NB4 (cell line): ENCODE measurements around the gene OR6B2.

Experiments used
- DNase-seq: peaks from one replicate; pipeline ENCODE4 v3.0.0; 2010; ENCODE audit warnings: low read depth
- H3K4me3 ChIP-seq: one replicate; pipeline ENCODE4 v1.5.1; 2011; ENCODE audit warnings: mild to moderate bottlenecking, low read depth, low read length, moderate library complexity
- MYC ChIP-seq: IDR thresholded peaks from 2 replicates; pipeline ENCODE4 v1.6.1; 2011; ENCODE audit warnings: low read depth, low read length
- POLR2A ChIP-seq: IDR thresholded peaks from 2 replicates; pipeline ENCODE4 v1.6.1; 2011; ENCODE audit warnings: mild to moderate bottlenecking; ENCODE audit not compliant: insufficient read length; ENCODE audit errors: extremely low read depth
- TF ChIP-seq, protein P1 (sequence below): IDR thresholded peaks from one replicate; pipeline ENCODE4 v1.5.1; 2012; ENCODE audit warnings: low read depth, low read length
- TF ChIP-seq, protein P2 (sequence below): IDR thresholded peaks from 2 replicates; pipeline ENCODE4 v1.6.1; 2011; ENCODE audit warnings: low read depth, low read length

OR6B2 gene

GRCh38 chr2:240018071-240018750 is 12.0 kb downstream of the OR6B2 start:
- DNase-seq, result no peak
- TF ChIP-seq, protein P1, sequence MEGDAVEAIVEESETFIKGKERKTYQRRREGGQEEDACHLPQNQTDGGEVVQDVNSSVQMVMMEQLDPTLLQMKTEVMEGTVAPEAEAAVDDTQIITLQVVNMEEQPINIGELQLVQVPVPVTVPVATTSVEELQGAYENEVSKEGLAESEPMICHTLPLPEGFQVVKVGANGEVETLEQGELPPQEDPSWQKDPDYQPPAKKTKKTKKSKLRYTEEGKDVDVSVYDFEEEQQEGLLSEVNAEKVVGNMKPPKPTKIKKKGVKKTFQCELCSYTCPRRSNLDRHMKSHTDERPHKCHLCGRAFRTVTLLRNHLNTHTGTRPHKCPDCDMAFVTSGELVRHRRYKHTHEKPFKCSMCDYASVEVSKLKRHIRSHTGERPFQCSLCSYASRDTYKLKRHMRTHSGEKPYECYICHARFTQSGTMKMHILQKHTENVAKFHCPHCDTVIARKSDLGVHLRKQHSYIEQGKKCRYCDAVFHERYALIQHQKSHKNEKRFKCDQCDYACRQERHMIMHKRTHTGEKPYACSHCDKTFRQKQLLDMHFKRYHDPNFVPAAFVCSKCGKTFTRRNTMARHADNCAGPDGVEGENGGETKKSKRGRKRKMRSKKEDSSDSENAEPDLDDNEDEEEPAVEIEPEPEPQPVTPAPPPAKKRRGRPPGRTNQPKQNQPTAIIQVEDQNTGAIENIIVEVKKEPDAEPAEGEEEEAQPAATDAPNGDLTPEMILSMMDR, result no peak
- no peak for TF ChIP-seq MYC
- no peak for TF ChIP-seq POLR2A
- TF ChIP-seq, protein P2, sequence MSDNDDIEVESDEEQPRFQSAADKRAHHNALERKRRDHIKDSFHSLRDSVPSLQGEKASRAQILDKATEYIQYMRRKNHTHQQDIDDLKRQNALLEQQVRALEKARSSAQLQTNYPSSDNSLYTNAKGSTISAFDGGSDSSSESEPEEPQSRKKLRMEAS, result no peak
- no peak overlapping the region for H3K4me3 ChIP-seq

GRCh38 chr2:240014327-240014726 is 15.9 kb downstream of the OR6B2 start:
- no peak for DNase-seq
- no peak overlapping the region for H3K4me3 ChIP-seq
- TF ChIP-seq, protein P1, result no peak
- no peak for TF ChIP-seq POLR2A
- TF ChIP-seq, protein P2, result no peak
- no peak for TF ChIP-seq MYC

- H3K4me3 ChIP-seq, result no peak overlapping the region
- DNase-seq, result peak; percentile 26
- TF ChIP-seq, protein P2, result no peak
- TF ChIP-seq, protein P1, result peak; percentile 13
These were observed 16.9 kb downstream of the OR6B2 start for GRCh38 chr2:240013343-240013742.

- no peak overlapping the region for H3K4me3 ChIP-seq
- TF ChIP-seq MYC, result no peak
- TF ChIP-seq, protein P2, result no peak
- TF ChIP-seq POLR2A, result no peak
- TF ChIP-seq, protein P1, result no peak
These were observed 27.2 kb downstream of the OR6B2 start for GRCh38 chr2:240002983-240003382.

GRCh38 chr2:240000671-240001070 is 29.6 kb downstream of the OR6B2 start:
- no peak for DNase-seq
- no peak overlapping the region for H3K4me3 ChIP-seq
- TF ChIP-seq, protein P2, result no peak
- TF ChIP-seq POLR2A, result no peak
- no peak for TF ChIP-seq MYC
- TF ChIP-seq, protein P1, result no peak

More at GRCh38 chr2:240002983-240003382, 27.2 kb downstream of the OR6B2 start:
- DNase-seq, result no peak
